ENCODE measurements around the gene TMEM131. TPM values are rescaled to one million over a fixed set of nuclear protein-coding genes. Genes with fewer than 3 reads are reported as not detected.
"Not testable (repeated sequence)": the region's sequence is repeated elsewhere in the genome, so short reads cannot be mapped to it uniquely, and the experiment has no call there.

The TMEM131 gene
- total RNA-seq, 2 donors from 2014 or later: 20.0 to 21.4 TPM

- H3K4me3 ChIP-seq; intact Hi-C loops (cut with DNase I); H3K4me1 ChIP-seq; H3K36me3 ChIP-seq (replicated peaks in 1 of 2; ENCODE audit: insufficient read depth in 1 of 2, low read depth in 2 of 2); H3K9me3 ChIP-seq; H3K27me3 ChIP-seq; ATAC-seq; H3K27ac ChIP-seq; DNase-seq: not testable (repeated sequence)
- WGBS, 2 donors: 57 to 76% methylated on average over 2 of the region's 2 CpGs
Measured at GRCh38 chr2:97824011-97824410, 171.7 kb downstream of the TMEM131 start.

GRCh38 chr2:97821862-97822261, 173.9 kb downstream of the TMEM131 start:
- ATAC-seq; H3K36me3 ChIP-seq (replicated peaks in 1 of 2; ENCODE audit: insufficient read depth in 1 of 2, low read depth in 2 of 2); H3K27me3 ChIP-seq; H3K4me1 ChIP-seq; H3K9me3 ChIP-seq; intact Hi-C loops (cut with DNase I); H3K27ac ChIP-seq; DNase-seq; H3K4me3 ChIP-seq: not testable (repeated sequence)
- WGBS, 2 donors: 90 to 97% methylated on average over 6 of the region's 6 CpGs

GRCh38 chr2:97819754-97820153, 176.0 kb downstream of the TMEM131 start:
- ATAC-seq (no peak), DNase-seq (no peak)
- no peaks in the 10 kb centered on the region for H3K4me1 ChIP-seq
- H3K27ac ChIP-seq: no peak overlapping the region
- no peaks in the 10 kb centered on the region for H3K27me3 ChIP-seq
- 78 to 82% methylated on average over 6 of the region's 6 CpGs for WGBS, 2 donors
- no peaks in the 10 kb centered on the region for H3K9me3 ChIP-seq
- no peak overlapping the region for H3K4me3 ChIP-seq
- H3K36me3 ChIP-seq (replicated peaks in 1 of 2; ENCODE audit: insufficient read depth in 1 of 2, low read depth in 2 of 2): peaks cover 0 to 2% of the 10 kb centered on the region in 2 donors
- no peak for TF ChIP-seq POLR2A (IDR thresholded peaks at IDR 0.05)
- TF ChIP-seq CTCF (IDR thresholded peaks at IDR 0.05): no peak
- intact Hi-C loops (cut with DNase I): no loop called here

GRCh38 chr2:97816411-97816810, 179.3 kb downstream of the TMEM131 start:
- Histone ChIP-seq H3K4me1 (no peaks in the 10 kb centered on the region), H3K4me3 (no peak overlapping the region), H3K36me3 (replicated peaks in 1 of 2; ENCODE audit: insufficient read depth in 1 of 2, low read depth in 2 of 2) (peaks cover 0 to 7% of the 10 kb centered on the region in 2 donors), H3K9me3 (no peaks in the 10 kb centered on the region), H3K27me3 (no peaks in the 10 kb centered on the region), H3K27ac (no peak overlapping the region)
- no peak for DNase-seq
- no peak for ATAC-seq
- TF ChIP-seq POLR2A (IDR thresholded peaks at IDR 0.05) (no peak), CTCF (IDR thresholded peaks at IDR 0.05) (no peak)
- intact Hi-C loops (cut with DNase I): no loop called here
- WGBS, 2 donors: 90 to 99% methylated on average over 2 of the region's 2 CpGs

- Histone ChIP-seq H3K36me3 (replicated peaks in 1 of 2; ENCODE audit: insufficient read depth in 1 of 2, low read depth in 2 of 2) (peaks cover 0 to 14% of the 10 kb centered on the region in 2 donors), H3K9me3 (no peaks in the 10 kb centered on the region), H3K27me3 (no peaks in the 10 kb centered on the region), H3K27ac (no peak overlapping the region), H3K4me3 (no peak overlapping the region), H3K4me1 (no peaks in the 10 kb centered on the region)
- intact Hi-C loops (cut with DNase I): no loop called here
- no peak for TF ChIP-seq CTCF (IDR thresholded peaks at IDR 0.05)
- no peak for TF ChIP-seq POLR2A (IDR thresholded peaks at IDR 0.05)
- DNase-seq (no peak), ATAC-seq (no peak)
- 86 to 93% methylated on average over 7 of the region's 7 CpGs for WGBS, 2 donors
Measured at GRCh38 chr2:97812931-97813330, 182.8 kb downstream of the TMEM131 start.

GRCh38 chr2:97808816-97809215, 186.9 kb downstream of the TMEM131 start:
- ATAC-seq: no peak
- H3K4me1 ChIP-seq: no peaks in the 10 kb centered on the region

More at GRCh38 chr2:97808816-97809215, 186.9 kb downstream of the TMEM131 start:
- intact Hi-C loops (cut with DNase I): loop anchor here (5.0 kb wide), 1 partner anchor 573 kb away; no protein-coding TSS in a partner anchor
- Histone ChIP-seq H3K36me3 (replicated peaks in 1 of 2; ENCODE audit: insufficient read depth in 1 of 2, low read depth in 2 of 2) (peaks cover 0 to 14% of the 10 kb centered on the region in 2 donors), H3K4me3 (no peak overlapping the region), H3K9me3 (no peaks in the 10 kb centered on the region), H3K27ac (no peak overlapping the region), H3K27me3 (no peaks in the 10 kb centered on the region)
- no peak for DNase-seq
- TF ChIP-seq POLR2A (IDR thresholded peaks at IDR 0.05): no peak
- no peak for TF ChIP-seq CTCF (IDR thresholded peaks at IDR 0.05)
- WGBS, 2 donors: 79 to 85% methylated on average over 4 of the region's 4 CpGs
